B cell (primary cell): ENCODE measurements around the gene CCDC80.

Experiments used
- EZH2 ChIP-seq: IDR thresholded peaks from 2 replicates; pipeline ENCODE4 v1.6.1; 2012; ENCODE audit warnings: borderline replicate concordance, low read depth, mild to moderate bottlenecking, moderate library complexity, low read length; ENCODE audit not compliant: insufficient read depth, poor library complexity, severe bottlenecking
- TF ChIP-seq, protein P1 (sequence below): fragments of 200-600 bp; IDR thresholded peaks from one replicate; pipeline ENCODE4 v1.8.0; 2022; ENCODE audit warnings: antibody characterized with exemption, mild to moderate bottlenecking

DNA sequence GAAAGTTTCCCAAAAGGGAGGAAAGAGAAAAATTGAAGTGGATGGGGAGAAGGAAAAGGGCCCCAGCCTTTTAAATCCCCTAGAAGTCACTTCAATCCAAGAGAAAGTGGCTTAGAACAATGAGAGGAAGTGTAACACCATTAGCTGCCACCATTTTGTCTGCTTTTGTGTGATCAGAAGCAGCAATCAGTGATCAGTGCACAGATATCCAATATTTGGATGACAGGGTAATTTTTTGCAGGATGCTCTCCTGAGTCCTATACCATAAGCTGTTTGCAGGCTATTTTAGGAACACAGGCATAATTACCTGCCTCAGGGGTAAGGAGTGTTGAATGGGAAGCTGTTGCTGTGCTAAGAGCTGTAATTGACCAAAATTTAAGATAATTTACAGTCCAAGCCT lies 47.7 kb downstream of the CCDC80 start:
- TF ChIP-seq, protein P1, sequence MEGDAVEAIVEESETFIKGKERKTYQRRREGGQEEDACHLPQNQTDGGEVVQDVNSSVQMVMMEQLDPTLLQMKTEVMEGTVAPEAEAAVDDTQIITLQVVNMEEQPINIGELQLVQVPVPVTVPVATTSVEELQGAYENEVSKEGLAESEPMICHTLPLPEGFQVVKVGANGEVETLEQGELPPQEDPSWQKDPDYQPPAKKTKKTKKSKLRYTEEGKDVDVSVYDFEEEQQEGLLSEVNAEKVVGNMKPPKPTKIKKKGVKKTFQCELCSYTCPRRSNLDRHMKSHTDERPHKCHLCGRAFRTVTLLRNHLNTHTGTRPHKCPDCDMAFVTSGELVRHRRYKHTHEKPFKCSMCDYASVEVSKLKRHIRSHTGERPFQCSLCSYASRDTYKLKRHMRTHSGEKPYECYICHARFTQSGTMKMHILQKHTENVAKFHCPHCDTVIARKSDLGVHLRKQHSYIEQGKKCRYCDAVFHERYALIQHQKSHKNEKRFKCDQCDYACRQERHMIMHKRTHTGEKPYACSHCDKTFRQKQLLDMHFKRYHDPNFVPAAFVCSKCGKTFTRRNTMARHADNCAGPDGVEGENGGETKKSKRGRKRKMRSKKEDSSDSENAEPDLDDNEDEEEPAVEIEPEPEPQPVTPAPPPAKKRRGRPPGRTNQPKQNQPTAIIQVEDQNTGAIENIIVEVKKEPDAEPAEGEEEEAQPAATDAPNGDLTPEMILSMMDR, result no peak
- TF ChIP-seq EZH2, result no peak
